GM18519 (cell line): ENCODE data around the gene IZUMO3.
"Not testable (repeated sequence)": the region's sequence is repeated elsewhere in the genome, so short reads cannot be mapped to it uniquely, and the experiment has no call there.

Experiments
- ATAC-seq: cut with Tn5 transposase; IDR thresholded peaks from one replicate; pipeline ENCODE4 v1.9.1; 2021; ENCODE audit warnings: mild to moderate bottlenecking, moderate library complexity; ENCODE audit not compliant: unreplicated experiment, low FRiP score

The IZUMO3 gene

DNA sequence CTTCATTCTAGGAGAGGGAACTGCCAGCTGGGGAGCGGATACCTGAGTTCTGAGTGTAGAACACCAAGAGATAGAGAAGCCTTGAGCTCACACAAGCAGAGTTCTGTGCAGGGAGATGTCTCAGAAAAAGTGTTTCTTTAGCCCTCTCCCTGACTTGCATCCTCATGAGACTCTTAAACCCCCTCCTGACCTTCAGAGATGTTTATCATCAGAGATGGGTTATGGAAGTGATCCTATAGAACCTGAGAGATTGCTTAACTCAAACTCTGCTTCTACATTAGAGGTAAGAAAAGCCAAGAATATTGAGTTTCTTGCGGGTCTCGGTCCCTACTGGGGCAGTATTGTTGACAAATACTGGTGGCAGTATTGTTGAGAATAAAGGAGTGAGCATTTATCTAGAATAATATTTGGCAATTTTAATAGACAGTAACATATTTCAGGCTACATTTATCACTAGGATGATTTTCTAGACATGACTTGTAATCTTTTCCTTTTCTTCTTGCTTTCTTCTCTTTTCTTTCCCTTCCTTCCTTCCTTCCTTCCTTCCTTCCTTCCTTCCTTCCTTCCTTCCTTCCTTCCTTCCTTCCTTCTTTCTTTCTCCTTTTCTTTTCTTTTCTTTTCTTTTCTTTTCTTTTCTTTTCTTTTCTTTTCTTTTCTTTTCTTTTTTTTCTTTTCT, at the start of gene IZUMO3:
TSS of gene IZUMO3 (minus strand) at position 51 of the 676 bp plus-strand sequence. CDS start 248 bp downstream, outside the sequence.
- ATAC-seq = no peak

- no peak for ATAC-seq
These were observed 48.6 kb upstream of the IZUMO3 start for GRCh38 chr9:24594234-24594850.

GRCh38 chr9:24590432-24590831, 44.7 kb upstream of the IZUMO3 start:
- ATAC-seq = no peak

DNA sequence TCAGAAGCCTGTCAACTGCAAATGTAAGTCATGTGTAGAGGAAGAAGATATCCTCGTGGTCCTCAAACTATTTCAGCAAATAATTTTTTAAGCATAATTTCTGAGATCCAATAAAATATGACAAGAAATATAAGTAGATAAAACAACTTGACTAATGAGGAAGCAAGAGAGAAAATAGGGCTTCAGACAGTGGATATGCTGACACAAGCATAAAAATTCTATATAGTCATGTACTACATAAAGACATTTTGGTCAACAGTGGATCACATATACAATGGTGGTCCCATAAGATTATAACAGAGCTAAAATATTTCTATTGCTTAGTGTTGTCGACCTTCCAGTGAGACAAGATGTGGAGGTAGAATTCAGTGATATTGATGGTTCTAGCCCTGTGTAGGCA, 42.2 kb upstream of the IZUMO3 start:
- ATAC-seq = no peak

- no peak for ATAC-seq
These were observed 36.7 kb upstream of the IZUMO3 start for GRCh38 chr9:24582146-24583126.

DNA sequence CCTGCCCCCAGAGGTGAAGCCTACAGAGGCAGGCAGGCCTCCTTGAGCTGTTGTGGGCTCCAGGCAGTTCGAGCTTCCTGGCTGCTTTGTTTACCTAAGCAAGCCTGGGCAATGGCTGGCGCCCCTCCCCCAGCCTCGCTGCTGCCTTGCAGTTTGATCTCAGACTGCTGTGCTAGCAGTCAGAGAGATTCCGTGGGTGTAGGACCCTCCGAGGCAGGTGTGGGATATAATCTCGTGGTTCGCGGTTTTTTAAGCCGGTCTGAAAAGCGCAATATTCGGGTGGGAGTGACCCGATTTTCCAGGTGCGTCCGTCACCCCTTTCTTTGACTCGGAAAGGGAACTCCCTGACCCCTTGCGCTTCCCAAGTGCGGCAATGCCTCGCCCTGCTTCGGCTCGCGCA, 34.3 kb upstream of the IZUMO3 start:
- ATAC-seq = not testable (repeated sequence)

DNA sequence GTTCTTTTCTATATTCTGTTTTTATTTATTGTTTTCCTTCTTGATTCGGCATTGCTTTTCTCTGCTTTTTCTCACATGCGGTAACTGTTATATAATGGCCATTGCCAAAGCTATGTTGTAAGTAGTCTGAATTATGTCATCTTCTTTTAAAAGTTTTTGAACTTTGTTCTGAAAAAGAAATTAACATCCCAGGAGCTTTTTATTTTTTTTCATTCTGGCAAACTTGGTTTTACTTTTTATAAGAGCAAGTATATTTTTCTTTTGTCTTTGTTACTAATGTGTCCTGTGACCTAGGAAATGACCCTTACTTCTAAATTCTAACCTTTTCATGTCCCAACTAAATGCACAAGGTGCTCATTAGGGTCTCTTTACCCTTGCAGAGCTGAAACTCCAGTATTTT, 26.7 kb upstream of the IZUMO3 start:
- ATAC-seq = no peak

GRCh38 chr9:24561957-24562356, 16.3 kb upstream of the IZUMO3 start:
- no peak for ATAC-seq

GRCh38 chr9:24553183-24553552, 7.5 kb upstream of the IZUMO3 start:
- ATAC-seq = no peak

DNA sequence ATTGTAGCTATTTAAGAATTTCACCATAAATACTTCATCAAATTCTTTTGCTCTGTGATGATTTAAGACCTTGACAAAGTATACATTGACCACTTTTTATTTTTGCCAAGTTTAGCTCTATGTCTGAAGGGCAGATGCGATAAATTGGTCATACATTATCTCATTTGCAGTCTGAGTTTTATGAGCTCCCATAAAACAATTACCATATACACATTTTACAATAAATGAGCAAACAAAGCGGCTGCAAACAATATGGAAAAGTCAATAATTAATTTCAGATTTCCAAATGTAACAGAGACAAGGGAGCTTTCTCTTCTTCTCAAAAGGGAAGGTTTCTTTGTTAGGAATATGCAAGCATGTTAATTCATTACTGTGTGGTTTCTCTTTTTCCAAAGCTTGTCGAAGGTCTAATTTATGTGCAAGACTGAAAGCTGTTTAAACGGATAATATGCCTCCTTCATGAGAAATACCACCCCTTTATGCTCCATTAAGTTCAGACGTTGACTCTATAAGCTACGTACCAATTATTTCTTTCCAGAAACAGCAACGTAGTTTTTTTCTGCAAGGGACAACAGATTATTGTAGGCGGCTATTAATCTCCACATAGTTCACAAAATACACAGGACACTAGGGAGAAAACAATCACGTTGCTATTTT, 7.0 kb upstream of the IZUMO3 start:
- ATAC-seq = no peak

DNA sequence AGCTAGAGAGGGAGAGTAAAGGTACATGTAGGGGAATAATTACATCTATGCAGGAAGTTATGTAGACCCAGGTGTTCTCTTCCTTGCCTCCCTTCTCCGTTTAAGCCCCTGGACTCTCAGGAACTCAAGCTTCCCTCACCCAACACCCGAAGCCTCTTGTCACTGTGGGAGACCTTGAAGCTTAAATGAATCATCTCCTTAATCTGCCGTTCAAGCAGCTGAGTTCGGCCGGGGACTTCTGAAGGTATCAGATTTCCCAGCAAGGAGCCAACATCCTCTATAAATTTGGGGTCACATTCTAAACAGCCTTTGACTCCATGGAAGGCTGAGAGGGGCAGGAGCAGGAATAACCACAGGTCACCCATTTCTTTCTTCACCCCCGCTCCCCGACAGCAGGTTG, 412 bp downstream of the IZUMO3 start:
- no peak for ATAC-seq

DNA sequence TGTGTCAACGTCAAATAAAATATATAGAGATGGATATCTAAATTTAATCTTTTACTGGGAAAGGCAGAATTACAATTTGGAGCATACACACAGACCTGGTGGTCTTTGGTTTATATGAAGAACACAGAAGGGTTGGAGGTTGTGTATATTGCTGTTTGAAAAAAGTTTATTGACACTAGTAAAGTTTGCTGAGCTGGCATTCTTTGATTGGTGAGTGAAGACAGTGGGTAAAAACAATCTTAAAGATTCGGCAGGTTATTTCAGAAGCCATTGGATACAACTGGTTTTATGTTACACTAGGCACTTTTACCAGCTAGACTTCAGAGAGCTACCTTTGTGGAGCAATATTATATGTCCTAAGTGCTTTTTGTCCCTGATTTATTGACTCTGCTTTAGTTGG, 27.2 kb downstream of the IZUMO3 start:
- ATAC-seq = no peak

DNA sequence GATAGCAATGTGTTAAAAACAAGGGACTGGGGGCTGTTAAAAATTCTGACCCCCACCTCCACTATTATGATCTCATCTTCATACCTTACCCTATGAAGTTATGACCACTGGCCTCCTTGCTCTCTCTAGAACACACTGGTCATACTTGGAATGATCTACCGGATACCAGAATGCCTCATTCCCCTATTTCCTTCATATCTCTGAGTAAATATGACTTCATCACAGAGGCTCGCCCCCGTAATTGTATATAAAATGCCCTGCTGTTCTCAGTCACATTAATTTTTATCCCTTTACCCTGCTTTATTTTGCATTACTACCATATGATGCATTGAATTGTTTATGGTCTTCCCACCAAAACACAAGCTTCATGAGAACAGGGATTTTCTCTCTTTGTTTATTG, 29.2 kb downstream of the IZUMO3 start:
- ATAC-seq = no peak

DNA sequence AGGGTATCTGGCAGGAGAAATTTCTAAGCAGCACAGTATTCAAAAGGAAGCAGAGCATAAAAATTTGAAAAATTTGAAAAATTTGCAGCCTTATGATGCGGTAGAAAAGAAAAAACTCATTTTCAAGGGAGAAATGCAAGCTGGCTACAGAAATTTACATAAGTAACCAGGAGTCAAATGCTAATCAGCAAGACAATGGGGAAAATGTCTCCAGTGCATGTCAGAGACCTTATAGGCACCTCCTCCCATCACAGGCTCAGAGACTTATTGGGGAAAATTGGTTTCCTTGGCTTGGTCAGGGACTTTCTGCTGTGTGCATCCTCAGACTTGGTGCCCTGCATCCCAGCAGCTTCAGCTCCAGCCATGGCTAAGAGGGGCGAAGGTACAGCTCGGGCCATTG, 35.8 kb downstream of the IZUMO3 start:
- no peak for ATAC-seq

DNA sequence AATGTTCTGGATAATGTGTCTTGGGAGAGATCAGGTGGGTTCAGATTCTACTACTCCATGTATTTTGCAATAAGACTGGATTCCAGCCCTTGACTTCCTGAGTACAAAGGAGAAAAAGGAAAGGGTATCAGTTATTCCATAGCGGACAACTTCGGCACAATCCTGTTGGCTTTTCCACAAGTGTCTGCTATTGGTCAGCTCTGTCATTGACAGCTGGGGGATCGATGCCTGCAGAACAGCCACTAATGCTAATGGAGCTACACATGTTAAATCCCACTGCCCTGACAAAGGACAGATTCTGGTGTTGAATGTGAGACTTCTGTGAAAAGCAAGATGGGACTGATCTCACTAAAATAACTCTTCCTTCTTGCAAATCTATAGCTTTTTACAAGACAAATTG, 41.2 kb downstream of the IZUMO3 start:
- no peak for ATAC-seq

- ATAC-seq = no peak
These were observed 43.3 kb downstream of the IZUMO3 start for GRCh38 chr9:24502206-24502937.

DNA sequence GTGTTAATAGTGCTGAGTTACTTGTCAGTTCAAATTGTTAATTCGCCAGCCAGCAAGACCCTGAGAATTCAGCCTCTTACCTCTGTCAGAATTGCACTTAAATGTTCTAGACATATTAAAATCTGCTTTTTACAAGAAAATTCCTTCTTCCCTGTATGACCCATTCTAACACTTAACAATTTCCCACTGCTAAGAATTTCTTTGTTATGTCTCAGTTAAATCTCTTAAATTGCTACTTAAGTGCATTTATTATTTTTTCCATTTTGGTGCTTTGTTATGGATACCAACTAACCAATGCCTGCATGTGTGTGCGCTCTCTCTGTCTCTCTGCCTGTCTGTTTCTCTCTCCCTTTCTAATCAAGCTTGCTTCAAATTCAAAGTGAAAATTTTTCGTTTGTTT, 44.9 kb downstream of the IZUMO3 start:
- no peak for ATAC-seq

DNA sequence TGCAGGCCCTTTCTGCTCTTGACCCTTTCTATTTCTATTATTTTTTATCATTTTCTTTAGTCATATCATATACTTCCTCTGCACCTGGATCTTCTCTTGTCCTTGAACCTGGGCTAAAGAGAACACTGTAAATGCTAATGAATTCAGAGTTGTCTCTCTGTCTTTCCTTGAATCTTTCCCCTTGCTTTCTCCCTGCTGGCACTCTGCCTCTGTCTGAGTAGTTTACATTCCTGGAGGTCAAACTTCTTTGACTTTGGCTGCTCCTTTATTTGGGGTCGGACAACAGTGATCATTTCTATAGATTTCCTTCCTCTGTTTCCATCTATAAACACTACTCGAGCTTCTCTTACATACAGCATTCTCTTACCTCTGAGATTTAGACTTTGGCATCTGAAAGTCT, 47.1 kb downstream of the IZUMO3 start:
- no peak for ATAC-seq

- ATAC-seq = no peak
These were observed 48.0 kb downstream of the IZUMO3 start for GRCh38 chr9:24497671-24498070.
